ENCODE results near the gene TSC2. TPM values are rescaled to one million over a fixed set of nuclear protein-coding genes. Genes with fewer than 3 reads are reported as not detected.

TSC2 gene
- total RNA-seq, 4 donors from 2014 or later, result 103 to 193 (median 143) TPM

GRCh38 chr16:2089706-2090480 is 42.1 kb downstream of the TSC2 start:
- 87% methylated on average over 22 of the region's 44 CpGs for WGBS
- Histone ChIP-seq H3K27ac (no peak overlapping the region), H3K27me3 (no peaks in the 10 kb centered on the region), H3K4me1 (peaks cover 66% of the 10 kb centered on the region), H3K4me3 (no peak overlapping the region), H3K36me3 (peaks cover 92% of the 10 kb centered on the region), H3K9me3 (no peaks in the 10 kb centered on the region)
- no peak for TF ChIP-seq CTCF (IDR thresholded peaks at IDR 0.05)
- no peak for TF ChIP-seq POLR2A (IDR thresholded peaks at IDR 0.05)
- TF ChIP-seq EP300 (IDR thresholded peaks at IDR 0.05), result no peak
- no peak for TF ChIP-seq POLR2AphosphoS5 (IDR thresholded peaks at IDR 0.05)
- DNase-seq (ENCODE audit: low spot score in 2 of 2), result no peak

DNA sequence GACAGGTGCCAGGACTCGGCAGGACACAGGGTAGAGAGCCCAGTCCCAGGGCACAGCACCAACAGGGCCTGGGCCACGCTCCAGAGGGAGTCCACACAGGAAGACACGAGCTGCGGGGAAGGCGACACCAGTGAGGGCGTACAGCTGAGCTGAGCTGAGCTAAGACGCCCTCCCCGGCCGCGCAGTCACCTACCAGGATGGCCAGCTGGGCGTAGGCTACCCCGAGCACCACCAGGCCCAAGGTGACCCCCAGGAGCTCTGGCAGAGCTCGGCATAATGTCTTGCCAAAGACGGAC is 42.6 kb downstream of the TSC2 start:
- no peaks in the 10 kb centered on the region for H3K9me3 ChIP-seq
- no peaks in the 10 kb centered on the region for H3K27me3 ChIP-seq
- no peak for DNase-seq (ENCODE audit: low spot score in 2 of 2)
- peak overlapping the region; percentile 55 for H3K27ac ChIP-seq
- no peak for TF ChIP-seq POLR2A (IDR thresholded peaks at IDR 0.05)
- TF ChIP-seq CTCF (IDR thresholded peaks at IDR 0.05), result no peak
- no CpG with 5 or more reads among the region's 14 CpGs for WGBS
- peaks cover 92% of the 10 kb centered on the region for H3K36me3 ChIP-seq
- peaks cover 63% of the 10 kb centered on the region for H3K4me1 ChIP-seq
- H3K4me3 ChIP-seq, result peak overlapping the region; percentile 15

DNA sequence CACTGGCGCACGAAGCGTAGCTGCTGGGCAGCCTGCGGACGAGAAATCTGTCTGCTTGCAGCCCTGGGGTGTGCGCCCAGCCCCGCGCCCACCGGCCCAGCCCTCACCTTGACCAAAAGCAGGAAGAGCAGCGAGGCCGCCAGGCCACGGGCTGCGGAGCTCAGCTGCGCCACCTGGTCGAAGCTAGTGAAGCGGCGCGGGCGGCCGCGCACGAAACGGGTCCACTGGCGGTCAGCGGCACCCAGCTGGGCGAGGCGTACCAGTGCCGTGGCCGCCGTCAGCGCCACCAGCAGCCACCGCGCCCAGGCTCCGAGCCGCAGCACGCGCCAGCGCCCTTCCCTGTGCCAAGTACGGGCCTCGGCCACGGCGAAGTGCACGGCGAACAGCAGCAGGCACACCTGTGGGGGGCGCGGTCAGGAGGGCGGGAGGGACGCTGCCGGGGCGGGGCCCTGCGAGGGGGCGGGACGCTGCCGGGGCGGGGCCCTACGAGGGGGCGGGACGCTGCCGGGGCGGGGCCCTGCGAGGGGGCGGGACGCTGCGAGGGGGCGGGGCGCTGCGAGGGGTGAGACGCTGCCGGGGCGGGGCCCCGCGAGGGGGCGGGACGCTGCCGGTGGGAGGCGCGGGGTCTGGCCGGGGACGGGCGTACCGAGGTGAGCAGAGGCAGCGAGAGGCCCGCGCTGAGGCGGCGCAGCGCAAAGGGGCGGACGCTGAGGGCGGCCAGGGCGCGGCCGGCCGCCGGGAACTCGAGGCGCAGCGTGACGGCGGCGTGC is 43.2 kb downstream of the TSC2 start:
- DNase-seq (ENCODE audit: low spot score in 2 of 2), result no peak
- Histone ChIP-seq H3K4me1 (peaks cover 57% of the 10 kb centered on the region), H3K36me3 (peaks cover 92% of the 10 kb centered on the region), H3K4me3 (peak overlapping the region; percentile 15), H3K27ac (peak overlapping the region; percentile 55), H3K9me3 (no peaks in the 10 kb centered on the region), H3K27me3 (no peaks in the 10 kb centered on the region)
- TF ChIP-seq CTCF (IDR thresholded peaks at IDR 0.05) (no peak), POLR2AphosphoS5 (IDR thresholded peaks at IDR 0.05) (no peak), POLR2A (IDR thresholded peaks at IDR 0.05) (no peak), EP300 (IDR thresholded peaks at IDR 0.05) (no peak)
- 60% methylated on average over 1 of the region's 101 CpGs for WGBS

DNA sequence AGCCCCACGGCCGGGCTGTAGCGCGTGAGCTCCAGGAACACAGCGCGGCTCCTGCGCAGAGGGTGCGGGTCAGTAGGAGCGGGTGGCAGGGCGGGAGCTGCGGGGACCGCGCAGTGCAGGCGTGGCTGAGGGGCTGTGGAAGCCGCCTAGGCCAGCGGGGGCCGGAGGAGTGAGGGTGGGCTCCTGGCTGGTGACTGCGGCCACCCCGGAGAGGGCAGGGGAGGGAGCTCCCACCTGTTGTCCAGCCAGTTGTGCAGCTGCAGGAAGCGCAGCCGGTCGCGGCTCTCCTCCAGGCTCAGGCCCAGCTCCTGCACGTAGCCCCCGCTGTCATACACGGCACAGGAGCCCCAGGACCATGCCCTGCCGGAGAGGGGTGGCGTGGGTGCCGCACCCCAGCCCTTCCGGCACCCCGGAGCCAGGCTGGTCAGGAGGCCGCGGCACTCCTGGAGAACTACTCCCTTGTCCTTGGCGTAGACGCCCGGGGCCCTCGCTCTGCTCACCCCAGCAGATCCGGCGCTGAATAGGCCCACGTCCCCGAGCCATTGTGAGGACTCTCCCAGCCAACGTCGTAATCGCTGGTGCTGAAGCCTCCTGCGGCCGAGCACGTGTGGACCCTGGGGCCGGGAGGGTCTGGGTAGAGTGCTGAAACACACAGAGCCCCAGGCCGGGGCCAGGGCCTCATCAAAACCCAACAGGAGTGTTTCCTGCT is 43.9 kb downstream of the TSC2 start:
- Histone ChIP-seq H3K27ac (peak overlapping the region; percentile 50), H3K4me1 (peaks cover 51% of the 10 kb centered on the region), H3K9me3 (no peaks in the 10 kb centered on the region), H3K4me3 (peak overlapping the region; percentile 14), H3K27me3 (no peaks in the 10 kb centered on the region), H3K36me3 (peaks cover 93% of the 10 kb centered on the region)
- DNase-seq (ENCODE audit: low spot score in 2 of 2), result no peak
- WGBS, result 83% methylated on average over 16 of the region's 49 CpGs
- TF ChIP-seq POLR2A (IDR thresholded peaks at IDR 0.05) (no peak), EP300 (IDR thresholded peaks at IDR 0.05) (no peak), CTCF (IDR thresholded peaks at IDR 0.05) (no peak), POLR2AphosphoS5 (IDR thresholded peaks at IDR 0.05) (no peak)

- Histone ChIP-seq H3K27me3 (no peaks in the 10 kb centered on the region), H3K27ac (no peak overlapping the region), H3K4me3 (no peak overlapping the region), H3K4me1 (peaks cover 47% of the 10 kb centered on the region), H3K9me3 (no peaks in the 10 kb centered on the region), H3K36me3 (peaks cover 95% of the 10 kb centered on the region)
- TF ChIP-seq POLR2AphosphoS5 (IDR thresholded peaks at IDR 0.05) (no peak), EP300 (IDR thresholded peaks at IDR 0.05) (no peak), POLR2A (IDR thresholded peaks at IDR 0.05) (no peak), CTCF (IDR thresholded peaks at IDR 0.05) (no peak)
- WGBS, result 71% methylated on average over 7 of the region's 16 CpGs
- no peak for DNase-seq (ENCODE audit: low spot score in 2 of 2)
These were observed 44.5 kb downstream of the TSC2 start for GRCh38 chr16:2092256-2092620.
